Naive thymus-derived CD4-positive, alpha-beta T cell (primary cell): ENCODE results near the gene NDRG4. TPM values are rescaled to one million over a fixed set of nuclear protein-coding genes. Genes with fewer than 3 reads are reported as not detected.

Experiments used
- ATAC-seq: fragments of 150-1000 bp; cut with Tn5 transposase; 2 replicates; pipeline ENCODE4 v1.10.0; 2021; ENCODE audit warnings: mild to moderate bottlenecking, moderate library complexity
- CTCF ChIA-PET: fragments of 350-600 bp; sonication (Branson Sonifier 250); formaldehyde crosslinking; loops from one replicate; lab custom pipeline; 2021; ENCODE audit warnings: antibody characterized with exemption; lab: Charles Lee
- POLR2A ChIA-PET: fragments of 350-600 bp; sonication (Branson Sonifier 250); formaldehyde crosslinking; loops from one replicate; lab custom pipeline; 2021; ENCODE audit warnings: antibody characterized with exemption, inconsistent platforms; lab: Charles Lee
- DNase-seq, 9 donors: peaks; one replicate each; pipeline versions ENCODE4 v3.0.0 to v3.0.0-alpha.2; 2020 to 2022; ENCODE audit warnings: mixed read lengths in 1 of 9
- H3K27ac ChIP-seq: one replicate; pipeline ENCODE4 v1.7.0; 2013; ENCODE audit warnings: mild to moderate bottlenecking, low read depth, low read length, moderate library complexity
- H3K27me3 ChIP-seq, 2 donors: one replicate each; pipeline ENCODE4 v1.7.0; 2013; ENCODE audit warnings: low read length in 2 of 2, mild to moderate bottlenecking in 2 of 2, moderate library complexity in 2 of 2; ENCODE audit not compliant: control insufficient read depth in 2 of 2, insufficient read depth in 2 of 2
- H3K36me3 ChIP-seq, 3 experiments: 1 replicate in 2 of 3; 2 replicates in 1 of 3; pipeline ENCODE4 v1.7.0; 2013; ENCODE audit warnings: low read length in 3 of 3, mild to moderate bottlenecking in 3 of 3, moderate library complexity in 1 of 3; ENCODE audit not compliant: insufficient read depth in 3 of 3, control insufficient read depth in 2 of 3
- H3K4me1 ChIP-seq, 2 donors: one replicate each; pipeline ENCODE4 v1.7.0; 2013; ENCODE audit warnings: low read length in 2 of 2, mild to moderate bottlenecking in 2 of 2, moderate library complexity in 1 of 2; ENCODE audit not compliant: control insufficient read depth in 2 of 2, insufficient read depth in 2 of 2
- H3K4me3 ChIP-seq: 2 replicates; pipeline ENCODE4 v1.7.0; 2013; ENCODE audit warnings: mild to moderate bottlenecking, low read length
- H3K9me3 ChIP-seq, 3 experiments: 1 replicate in 2 of 3; 2 replicates in 1 of 3; pipeline ENCODE4 v1.7.0; 2013; ENCODE audit warnings: low read length in 3 of 3; ENCODE audit not compliant: control insufficient read depth in 2 of 3
- H3K27ac Mint-ChIP-seq, 9 donors: one replicate each; pipeline ENCODE4 v1.8.0; 2020 to 2022; ENCODE audit warnings: mixed read lengths in 9 of 9, mild to moderate bottlenecking in 8 of 9, moderate library complexity in 5 of 9, inconsistent platforms in 2 of 9
- H3K27me3 Mint-ChIP-seq, 5 donors: one replicate each; pipeline ENCODE4 v1.8.0; 2021 to 2022; ENCODE audit warnings: mixed read lengths in 5 of 5, mild to moderate bottlenecking in 1 of 5
- H3K36me3 Mint-ChIP-seq, 5 donors: one replicate each; pipeline ENCODE4 v1.8.0; 2020 to 2022; ENCODE audit warnings: mixed read lengths in 5 of 5, mild to moderate bottlenecking in 3 of 5, inconsistent platforms in 1 of 5
- H3K4me1 Mint-ChIP-seq, 7 donors: one replicate each; pipeline ENCODE4 v1.8.0; 2020 to 2022; ENCODE audit warnings: mixed read lengths in 7 of 7, mild to moderate bottlenecking in 3 of 7, inconsistent platforms in 1 of 7
- H3K4me3 Mint-ChIP-seq, 10 donors: one replicate each; pipeline ENCODE4 v1.8.0; 2020 to 2022; ENCODE audit warnings: mild to moderate bottlenecking in 10 of 10, mixed read lengths in 10 of 10, moderate library complexity in 6 of 10, inconsistent platforms in 2 of 10
- H3K9me3 Mint-ChIP-seq, 11 donors: one replicate each; pipeline ENCODE4 v1.8.0; 2020 to 2022; ENCODE audit warnings: mixed read lengths in 11 of 11, mild to moderate bottlenecking in 4 of 11, inconsistent platforms in 1 of 11, moderate library complexity in 1 of 11
- intact Hi-C, 2 donors: fragments of 100-400 bp; cut with micrococcal nuclease; formaldehyde crosslinking; loops; one replicate each; pipeline ENCODE4 v1.15.1; 2023
- polyA plus RNA-seq, 2 donors: library from polyadenylated mRNA; unstranded; fragments of 300-500 nt; fragmentation: Illumina TruSeq; gene quantifications; one replicate each; pipeline ENCODE4 v1.2.3, GENCODE V29; 2021
- total RNA-seq, 6 experiments: library from RNA in 5 of 6; stranded (reverse) in 5 of 6; gene quantifications; 1 replicate in 5 of 6; 2 replicates in 1 of 6; pipeline ENCODE4 v1.2.3 and lab custom pipeline; 2021 to 2026

Gene NDRG4
- total and polyA plus RNA-seq, 7 experiments from 2014 or later = 0.63 to 5.3 (median 2.4) TPM

DNA sequence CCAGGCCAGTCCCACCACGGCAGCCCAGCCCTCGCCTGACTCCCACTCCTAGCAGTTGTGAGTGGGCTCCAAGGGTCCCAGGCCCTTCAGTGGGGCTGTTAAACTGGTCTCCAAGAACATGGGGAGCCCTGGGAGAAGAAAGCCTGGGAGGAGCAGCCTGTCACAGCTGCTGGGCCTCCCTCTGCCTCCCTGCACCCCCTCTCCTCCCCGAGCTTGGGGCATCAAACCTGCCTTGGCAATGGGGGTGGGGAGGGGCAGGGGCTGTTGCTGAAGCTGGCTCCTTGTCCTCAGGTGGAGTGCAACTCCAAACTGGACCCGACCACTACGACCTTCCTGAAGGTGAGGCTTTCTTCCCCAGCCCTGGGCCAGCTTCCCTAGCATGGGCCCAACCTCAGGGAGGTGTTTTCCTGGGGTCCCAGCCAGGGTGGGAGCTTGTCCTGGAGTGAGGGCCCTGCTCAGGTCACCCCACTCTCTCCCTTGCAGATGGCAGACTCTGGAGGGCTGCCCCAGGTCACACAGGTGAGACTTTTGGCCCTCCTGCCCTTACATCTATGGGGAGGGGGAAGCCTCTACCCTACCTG is 8.8 kb downstream of the NDRG4 start:
- Mint-ChIP-seq H3K4me1 (peaks cover 0 to 13% (median 0%) of the 10 kb centered on the region in 7 donors), H3K27me3 (no peaks in the 10 kb centered on the region), H3K9me3 (no peaks in the 10 kb centered on the region), H3K4me3 (no peak overlapping the region), H3K36me3 (no peaks in the 10 kb centered on the region), H3K27ac (no peak overlapping the region)
- H3K4me3 ChIP-seq = no peak overlapping the region
- H3K36me3 ChIP-seq = no peaks in the 10 kb centered on the region
- no peak for DNase-seq
- intact Hi-C loops = no loop called here
- ChIA-PET CTCF (no interaction called here), POLR2A (no interaction called here)
- H3K27ac ChIP-seq = no peak overlapping the region
- H3K27me3 ChIP-seq = no peaks in the 10 kb centered on the region
- ATAC-seq = no peak
- H3K9me3 ChIP-seq = no peaks in the 10 kb centered on the region
- H3K4me1 ChIP-seq = no peaks in the 10 kb centered on the region

DNA sequence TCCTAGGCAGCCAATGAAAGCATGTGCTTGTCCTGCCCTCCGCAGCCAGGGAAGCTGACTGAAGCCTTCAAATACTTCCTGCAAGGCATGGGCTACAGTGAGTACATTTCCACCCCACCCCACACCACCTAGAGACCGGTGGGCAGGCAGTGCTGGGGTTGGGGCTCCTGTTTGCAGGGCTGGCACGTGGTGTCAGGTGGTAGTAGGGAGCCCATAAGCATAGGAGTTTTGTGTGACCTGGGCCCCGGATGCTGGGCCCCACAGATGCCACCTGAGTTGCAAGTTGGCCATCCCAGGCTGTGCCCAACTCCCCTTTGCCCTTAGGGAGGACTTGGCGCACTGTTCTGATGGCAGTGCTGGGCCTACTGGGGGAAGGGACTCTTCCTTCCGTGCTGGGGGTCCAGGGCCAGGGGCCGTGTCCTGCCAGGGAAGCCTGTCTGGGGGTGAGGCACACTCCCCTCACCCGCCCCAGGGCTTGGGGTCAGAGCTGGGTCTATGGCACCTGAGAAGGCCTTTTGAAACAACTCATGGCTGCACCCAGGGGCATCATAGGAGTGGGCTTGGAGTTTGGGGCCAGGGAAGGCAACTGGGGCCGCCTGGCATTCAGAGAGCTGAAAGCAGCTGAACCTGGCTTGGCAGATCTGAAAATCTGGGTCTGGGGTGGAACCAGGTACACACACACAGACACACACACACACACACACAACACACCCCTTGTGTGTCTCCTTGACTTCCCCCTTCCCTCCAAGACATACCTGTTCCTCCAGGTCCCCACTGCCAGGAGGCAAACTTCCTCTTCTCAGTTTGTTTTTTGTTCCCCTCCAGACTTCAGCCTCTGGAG is 9.5 kb downstream of the NDRG4 start:
- no peak overlapping the region for H3K27ac ChIP-seq
- ATAC-seq = no peak
- ChIA-PET POLR2A (interaction anchor here (0.8 kb wide), 1 partner anchor 9 kb away, joined by 3 read pairs; no protein-coding TSS in a partner anchor), CTCF (no interaction called here)
- no peaks in the 10 kb centered on the region for H3K9me3 ChIP-seq
- no peaks in the 10 kb centered on the region for H3K36me3 Mint-ChIP-seq
- no peak overlapping the region for H3K4me3 ChIP-seq
- H3K36me3 ChIP-seq = no peaks in the 10 kb centered on the region
- no peaks in the 10 kb centered on the region for H3K27me3 ChIP-seq
- H3K4me1 ChIP-seq = no peaks in the 10 kb centered on the region
- no peak overlapping the region for H3K4me3 Mint-ChIP-seq
- H3K4me1 Mint-ChIP-seq = peaks cover 0 to 18% (median 0%) of the 10 kb centered on the region in 7 donors
- intact Hi-C loops = loop anchor here in 1 of 2 donors (10.0 kb wide), 1 partner anchor 385 kb away; the partner anchor contains the start of gene CFAP20
- no peak for DNase-seq
- no peaks in the 10 kb centered on the region for H3K27me3 Mint-ChIP-seq
- no peak overlapping the region for H3K27ac Mint-ChIP-seq
- H3K9me3 Mint-ChIP-seq = no peaks in the 10 kb centered on the region

DNA sequence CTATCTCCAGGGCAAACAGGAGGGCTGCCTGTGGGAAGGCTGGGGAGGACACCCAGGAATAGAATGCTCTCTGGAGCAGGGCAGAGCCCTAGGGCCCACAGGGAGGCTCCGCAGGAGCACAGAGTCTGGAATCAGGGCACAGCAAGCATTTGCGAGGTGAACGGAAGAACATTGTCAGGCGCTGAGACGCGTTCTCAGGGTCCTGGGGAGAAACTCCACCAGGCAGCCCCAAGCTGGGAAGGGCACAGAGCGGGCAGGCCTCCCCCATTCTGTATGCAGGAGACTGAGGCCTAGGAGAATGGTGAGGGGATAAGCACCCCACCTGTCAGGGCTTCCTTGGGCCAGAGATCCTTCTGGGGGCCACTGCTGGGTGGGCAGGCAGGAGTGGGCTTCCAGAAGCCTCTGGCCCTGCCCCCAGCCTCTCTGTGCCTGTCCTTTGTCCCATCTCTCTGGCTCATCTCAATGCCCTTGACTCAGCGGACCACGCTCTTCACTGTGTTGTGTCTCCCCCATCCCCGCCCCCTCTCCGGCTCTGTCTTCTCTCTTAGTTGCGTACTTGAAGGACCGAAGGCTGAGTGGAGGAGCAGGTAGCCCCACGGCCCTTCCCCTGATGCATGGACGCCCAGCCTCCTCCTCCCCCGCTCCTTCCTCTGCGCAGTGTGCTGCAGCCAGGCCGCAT is 10.3 kb downstream of the NDRG4 start:
- intact Hi-C loops = loop anchor here in 1 of 2 donors (10.0 kb wide), 1 partner anchor 385 kb away; the partner anchor contains the start of gene CFAP20
- peak in 1 of 9 donors; percentile 16 for DNase-seq
- Histone ChIP-seq H3K4me3 (no peak overlapping the region), H3K27ac (no peak overlapping the region), H3K36me3 (peaks cover 0 to under 1% (median 0%) of the 10 kb centered on the region in 3 experiments), H3K4me1 (no peaks in the 10 kb centered on the region), H3K27me3 (no peaks in the 10 kb centered on the region), H3K9me3 (no peaks in the 10 kb centered on the region)
- H3K4me3 Mint-ChIP-seq = no peak overlapping the region
- peak overlapping the region in 1 of 9 donors; percentile 9 for H3K27ac Mint-ChIP-seq
- peaks cover 5 to 25% (median 6%) of the 10 kb centered on the region in 7 donors for H3K4me1 Mint-ChIP-seq
- no peaks in the 10 kb centered on the region for H3K9me3 Mint-ChIP-seq
- CTCF ChIA-PET = interaction anchor here (4.5 kb wide), 1 partner anchor 246 kb away, joined by 47 read pairs; no protein-coding TSS in a partner anchor
- no peaks in the 10 kb centered on the region for H3K36me3 Mint-ChIP-seq
- no peak for ATAC-seq
- H3K27me3 Mint-ChIP-seq = no peaks in the 10 kb centered on the region
- POLR2A ChIA-PET = interaction anchor here (0.5 to 0.8 kb wide), 3 partner anchors 8 to 118 kb away, joined by 3 read pairs; no protein-coding TSS in a partner anchor

DNA sequence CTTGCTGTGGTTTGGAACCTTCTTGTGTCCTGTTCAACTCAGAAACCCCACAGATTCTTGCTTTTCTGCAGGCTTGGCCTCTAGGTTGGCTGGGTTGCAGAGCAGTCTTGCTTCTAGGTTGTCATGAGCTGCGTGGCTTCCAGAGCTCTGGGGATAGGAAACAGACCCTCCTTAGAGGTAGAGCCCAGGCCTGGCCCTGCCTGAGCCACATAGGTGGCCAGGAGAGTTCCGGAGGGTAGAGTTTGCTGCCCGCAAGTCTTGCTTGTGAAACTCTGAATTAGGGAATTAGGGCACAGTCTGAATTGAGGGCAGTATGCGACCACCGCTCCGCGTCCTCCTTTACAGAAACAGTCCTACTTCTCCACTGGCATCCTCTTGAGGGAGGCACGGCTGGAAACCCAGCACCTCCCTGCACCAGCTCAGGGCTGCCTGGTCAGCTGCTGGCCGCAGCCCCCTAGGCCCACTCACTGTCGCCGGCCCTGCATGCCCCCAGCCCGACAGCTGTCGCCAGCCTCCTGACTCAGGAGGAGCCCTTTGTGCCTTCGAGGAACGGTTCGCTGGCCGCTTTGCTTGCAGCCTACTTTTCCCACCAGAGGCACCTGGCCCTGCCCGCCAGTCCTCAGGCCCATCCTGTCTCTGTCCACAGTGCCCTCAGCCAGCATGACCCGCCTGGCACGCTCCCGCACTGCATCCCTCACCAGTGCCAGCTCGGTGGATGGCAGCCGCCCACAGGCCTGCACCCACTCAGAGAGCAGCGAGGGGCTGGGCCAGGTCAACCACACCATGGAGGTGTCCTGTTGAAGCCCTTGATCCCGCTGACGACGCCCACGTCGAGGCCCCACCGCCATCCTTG is 11.1 kb downstream of the NDRG4 start:
- ATAC-seq (no peak), DNase-seq (no peak)
- CTCF ChIA-PET = interaction anchor here (4.5 kb wide), 1 partner anchor 245 kb away, joined by 47 read pairs; no protein-coding TSS in a partner anchor
- H3K9me3 ChIP-seq = no peaks in the 10 kb centered on the region
- peaks cover 0 to 5% (median 0%) of the 10 kb centered on the region in 3 experiments for H3K36me3 ChIP-seq
- POLR2A ChIA-PET = interaction anchor here (0.5 to 0.7 kb wide), 2 partner anchors 14 to 118 kb away, joined by 3 read pairs; no protein-coding TSS in a partner anchor
- no peak overlapping the region for H3K4me3 ChIP-seq
- no peaks in the 10 kb centered on the region for H3K4me1 ChIP-seq
- H3K27ac Mint-ChIP-seq = no peak overlapping the region
- H3K27ac ChIP-seq = no peak overlapping the region
- peaks cover 5 to 25% (median 7%) of the 10 kb centered on the region in 7 donors for H3K4me1 Mint-ChIP-seq
- H3K36me3 Mint-ChIP-seq = no peaks in the 10 kb centered on the region
- H3K27me3 Mint-ChIP-seq = no peaks in the 10 kb centered on the region
- no peaks in the 10 kb centered on the region for H3K9me3 Mint-ChIP-seq
- intact Hi-C loops = loop anchor here in 1 of 2 donors (10.0 kb wide), 1 partner anchor 386 kb away; the partner anchor contains the start of gene CFAP20
- no peak overlapping the region for H3K4me3 Mint-ChIP-seq
- H3K27me3 ChIP-seq = no peaks in the 10 kb centered on the region

DNA sequence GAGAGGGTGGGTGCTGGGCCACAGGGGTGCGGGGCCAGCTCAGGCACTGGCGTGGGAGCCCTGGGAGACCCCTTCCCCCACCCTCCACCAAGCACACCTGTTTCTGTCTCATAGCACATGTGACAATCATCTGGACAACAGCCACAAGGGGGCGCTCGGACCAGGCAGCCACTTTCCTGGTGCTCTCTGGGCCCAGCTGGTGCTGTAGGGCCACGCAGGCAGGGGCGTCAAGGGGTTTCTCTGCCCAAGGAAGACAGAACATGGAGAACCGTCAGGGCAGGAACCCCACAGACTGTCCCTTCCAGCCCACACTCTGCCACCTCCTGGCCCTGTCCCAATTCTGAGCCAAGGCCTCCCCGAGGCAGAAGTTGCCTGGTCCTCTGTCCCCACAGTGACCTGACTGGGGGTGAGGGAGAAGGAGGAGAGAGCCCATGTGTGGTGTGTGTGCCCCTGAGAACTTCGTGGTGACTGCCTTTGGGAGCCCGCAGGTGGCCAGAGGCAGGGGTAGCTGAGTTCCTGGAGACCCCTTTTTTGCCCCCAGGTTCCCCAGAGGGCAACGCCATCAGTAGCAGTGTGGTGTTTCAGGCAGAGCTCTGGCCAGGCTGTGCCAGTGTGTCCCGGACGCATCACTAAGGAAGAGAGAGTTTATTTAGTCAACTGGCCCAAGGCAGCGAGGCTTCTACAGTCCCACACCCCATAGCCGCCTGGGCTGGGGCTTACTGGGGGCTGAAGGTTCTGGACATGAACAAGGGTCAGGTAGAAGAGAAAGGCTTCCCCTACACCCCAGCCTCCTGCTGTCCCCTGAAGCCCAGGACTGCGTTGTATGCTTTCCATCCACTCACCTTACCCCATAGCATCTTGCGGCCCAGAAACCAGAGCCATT is 12.2 kb downstream of the NDRG4 start:
- Mint-ChIP-seq H3K27me3 (no peaks in the 10 kb centered on the region), H3K9me3 (no peaks in the 10 kb centered on the region), H3K4me1 (peaks cover 9 to 32% (median 18%) of the 10 kb centered on the region in 7 donors), H3K4me3 (peak overlapping the region in 1 of 10 donors; percentile 58), H3K36me3 (peaks cover 0 to 3% (median 0%) of the 10 kb centered on the region in 5 donors), H3K27ac (peak overlapping the region in 7 of 9 donors; percentile 49 to 76 (median 61))
- Histone ChIP-seq H3K4me1 (peaks cover 7 to 10% of the 10 kb centered on the region in 2 donors), H3K9me3 (no peaks in the 10 kb centered on the region), H3K36me3 (peaks cover 0 to 5% (median 0%) of the 10 kb centered on the region in 3 experiments), H3K4me3 (no peak overlapping the region), H3K27me3 (no peaks in the 10 kb centered on the region), H3K27ac (no peak overlapping the region)
- ChIA-PET POLR2A (interaction anchor here (0.6 kb wide), 1 partner anchor 34 kb away, joined by 3 read pairs; no protein-coding TSS in a partner anchor), CTCF (interaction anchor here (0.8 to 4.5 kb wide), 4 partner anchors 19 to 244 kb away, joined by 3 to 47 read pairs (median 3); no protein-coding TSS in a partner anchor)
- peak; percentile 61 for ATAC-seq
- DNase-seq = peak; percentile 62 to 84 (median 77)
- intact Hi-C loops = loop anchor here (1.0 to 10.0 kb wide), 3 partner anchors 149 to 387 kb away; partner anchors contain the start of gene CFAP20 (in 1 of the 2)
